HepG2 (cell line): ENCODE measurements around the gene TSHZ2. TPM values are rescaled to one million over a fixed set of nuclear protein-coding genes. Genes with fewer than 3 reads are reported as not detected.

Experiments
- AHR ChIP-seq: IDR thresholded peaks from 2 replicates; pipeline ENCODE4 v1.6.1; 2018; ENCODE audit warnings: missing genetic modification reagents, missing compliant biosample characterization
- CBX5 ChIP-seq: sonication (generic); formaldehyde crosslinking; IDR thresholded peaks from 2 replicates; pipeline ENCODE4 v1.4.0; 2020; ENCODE audit warnings: missing genetic modification reagents, borderline replicate concordance
- GABPA ChIP-seq, 2 experiments: IDR thresholded peaks; 2 replicates each; pipeline ENCODE4 v1.6.1; 2011 to 2016; ENCODE audit warnings: low read depth in 2 of 2, low read length in 1 of 2, missing biosample characterization in 1 of 2, missing genetic modification characterization in 1 of 2
- KLF13 ChIP-seq: sonication (generic); formaldehyde crosslinking; IDR thresholded peaks from 2 replicates; pipeline ENCODE4 v1.4.0; 2020; ENCODE audit warnings: mild to moderate bottlenecking, missing genetic modification reagents
- MAF1 ChIP-seq: sonication (generic); formaldehyde crosslinking; IDR thresholded peaks from 2 replicates; pipeline ENCODE4 v1.5.0; 2020; ENCODE audit warnings: missing genetic modification reagents, borderline replicate concordance
- MAFG ChIP-seq: sonication (generic); formaldehyde crosslinking; IDR thresholded peaks from 2 replicates; pipeline ENCODE4 v1.5.1; 2020; ENCODE audit warnings: mild to moderate bottlenecking, missing genetic modification reagents
- NFE2 ChIP-seq: sonication (generic); formaldehyde crosslinking; IDR thresholded peaks from 2 replicates; pipeline ENCODE4 v1.4.0; 2020; ENCODE audit warnings: missing genetic modification reagents
- NFKB2 ChIP-seq: sonication (generic); formaldehyde crosslinking; IDR thresholded peaks from 2 replicates; pipeline ENCODE4 v1.4.0; 2020; ENCODE audit warnings: missing genetic modification reagents, borderline replicate concordance
- ZNF20 ChIP-seq: sonication (generic); formaldehyde crosslinking; IDR thresholded peaks from 2 replicates; pipeline ENCODE4 v1.4.0; 2020; ENCODE audit warnings: mild to moderate bottlenecking, moderate library complexity, missing genetic modification reagents
- ZNF205 ChIP-seq: IDR thresholded peaks from 2 replicates; pipeline ENCODE4 v1.6.1; 2018; ENCODE audit warnings: missing biosample characterization, missing genetic modification reagents
- ZNF607 ChIP-seq: sonication (generic); formaldehyde crosslinking; IDR thresholded peaks from 2 replicates; pipeline ENCODE4 v1.5.1; 2020; ENCODE audit warnings: missing genetic modification reagents, mild to moderate bottlenecking, borderline replicate concordance
- ZNF678 ChIP-seq: sonication (generic); formaldehyde crosslinking; IDR thresholded peaks from 2 replicates; pipeline ENCODE4 v1.4.0; 2020; ENCODE audit warnings: mild to moderate bottlenecking, missing genetic modification reagents
- ZNF850 ChIP-seq: sonication (generic); formaldehyde crosslinking; conservative IDR thresholded peaks from 2 replicates; pipeline ENCODE4 v1.9.0; 2021; ENCODE audit warnings: mild to moderate bottlenecking, missing genetic modification reagents
- polyA plus RNA-seq, 8 experiments: library from polyadenylated mRNA; depleted of rRNA in 3 of 8; stranded (reverse) in 7 of 8; unstranded in 1 of 8; fragments of >200 nt; fragmentation: Illumina TruSeq in 4 of 8; extraction: Trizol in 4 of 8; gene quantifications; 2 replicates each; pipeline versions ENCODE4 v1.2.1 to v1.2.3, GENCODE V29; 2011 to 2016; ENCODE audit warnings: low read depth in 4 of 8, missing spikeins in 1 of 8, mixed read lengths in 1 of 8; ENCODE audit not compliant: insufficient read depth in 1 of 8
- total RNA-seq, 5 experiments: library from RNA; depleted of rRNA; stranded (reverse); fragments of >200 nt; fragmentation: Illumina TruSeq; extraction: Trizol; gene quantifications; 2 replicates each; pipeline ENCODE4 v1.2.3, GENCODE V29; 2016; ENCODE audit warnings: low read depth in 1 of 5
- TF ChIP-seq, protein P1 (sequence below): sonication (generic); formaldehyde crosslinking; IDR thresholded peaks from 2 replicates; pipeline ENCODE4 v1.5.1; 2020; ENCODE audit warnings: mild to moderate bottlenecking, missing genetic modification reagents, borderline replicate concordance
- TF ChIP-seq, protein P2 (sequence below): sonication (generic); formaldehyde crosslinking; IDR thresholded peaks from 2 replicates; pipeline ENCODE4 v1.5.0; 2020; ENCODE audit warnings: missing genetic modification reagents
- TF ChIP-seq, protein P3 (sequence below): sonication (generic); formaldehyde crosslinking; IDR thresholded peaks from 2 replicates; pipeline ENCODE4 v1.4.0; 2020; ENCODE audit warnings: missing genetic modification reagents, borderline replicate concordance
- TF ChIP-seq, protein P4 (sequence below): sonication (generic); formaldehyde crosslinking; IDR thresholded peaks from 2 replicates; pipeline ENCODE4 v1.5.0; 2020; ENCODE audit warnings: mild to moderate bottlenecking, missing genetic modification reagents

The TSHZ2 gene
- total and polyA plus RNA-seq, 2 of the 13 experiments (the other 11 are each of a cell fraction or from before 2014, with no cell fraction given) = 0.01 TPM; not detected in 1

DNA sequence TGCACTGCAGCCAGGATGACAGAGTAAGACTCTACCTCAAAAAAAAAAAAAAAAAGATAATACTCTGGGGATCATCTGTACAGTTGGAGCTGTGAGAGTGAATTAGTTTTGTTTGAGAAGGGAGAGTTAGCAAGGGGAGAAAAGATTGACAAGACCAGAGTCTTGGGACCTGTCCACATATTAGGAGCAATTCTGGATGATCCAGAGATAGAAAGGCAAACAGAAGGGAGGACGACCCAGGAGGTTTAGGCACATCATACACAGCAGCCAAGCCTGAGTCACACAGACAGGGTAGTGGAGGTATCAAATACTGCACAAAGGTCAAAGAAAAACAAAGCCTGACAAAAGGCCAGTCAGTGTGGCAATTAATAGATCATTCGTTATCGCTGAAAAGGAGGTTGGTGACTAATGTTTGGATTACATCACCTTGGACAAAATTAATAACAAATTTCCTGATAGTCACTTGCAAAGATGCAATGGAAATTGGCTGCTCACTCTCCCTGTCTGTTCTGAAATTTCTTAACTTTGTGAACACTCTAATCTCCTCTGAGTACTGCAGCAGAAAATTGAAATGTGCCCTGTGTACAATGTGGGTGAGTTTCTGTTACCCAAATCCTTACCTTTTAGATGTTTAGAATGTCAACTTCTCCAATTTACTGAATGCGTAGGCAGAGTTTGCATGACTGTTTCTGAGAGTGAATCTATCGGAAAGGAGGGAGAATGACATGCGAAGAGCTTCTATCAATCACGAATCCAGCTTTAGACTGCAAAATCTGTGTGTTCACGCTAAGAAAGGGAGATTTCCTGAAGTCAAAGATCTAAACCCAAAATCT, 105.4 kb downstream of the TSHZ2 start (continued):
- TF ChIP-seq, protein P1, sequence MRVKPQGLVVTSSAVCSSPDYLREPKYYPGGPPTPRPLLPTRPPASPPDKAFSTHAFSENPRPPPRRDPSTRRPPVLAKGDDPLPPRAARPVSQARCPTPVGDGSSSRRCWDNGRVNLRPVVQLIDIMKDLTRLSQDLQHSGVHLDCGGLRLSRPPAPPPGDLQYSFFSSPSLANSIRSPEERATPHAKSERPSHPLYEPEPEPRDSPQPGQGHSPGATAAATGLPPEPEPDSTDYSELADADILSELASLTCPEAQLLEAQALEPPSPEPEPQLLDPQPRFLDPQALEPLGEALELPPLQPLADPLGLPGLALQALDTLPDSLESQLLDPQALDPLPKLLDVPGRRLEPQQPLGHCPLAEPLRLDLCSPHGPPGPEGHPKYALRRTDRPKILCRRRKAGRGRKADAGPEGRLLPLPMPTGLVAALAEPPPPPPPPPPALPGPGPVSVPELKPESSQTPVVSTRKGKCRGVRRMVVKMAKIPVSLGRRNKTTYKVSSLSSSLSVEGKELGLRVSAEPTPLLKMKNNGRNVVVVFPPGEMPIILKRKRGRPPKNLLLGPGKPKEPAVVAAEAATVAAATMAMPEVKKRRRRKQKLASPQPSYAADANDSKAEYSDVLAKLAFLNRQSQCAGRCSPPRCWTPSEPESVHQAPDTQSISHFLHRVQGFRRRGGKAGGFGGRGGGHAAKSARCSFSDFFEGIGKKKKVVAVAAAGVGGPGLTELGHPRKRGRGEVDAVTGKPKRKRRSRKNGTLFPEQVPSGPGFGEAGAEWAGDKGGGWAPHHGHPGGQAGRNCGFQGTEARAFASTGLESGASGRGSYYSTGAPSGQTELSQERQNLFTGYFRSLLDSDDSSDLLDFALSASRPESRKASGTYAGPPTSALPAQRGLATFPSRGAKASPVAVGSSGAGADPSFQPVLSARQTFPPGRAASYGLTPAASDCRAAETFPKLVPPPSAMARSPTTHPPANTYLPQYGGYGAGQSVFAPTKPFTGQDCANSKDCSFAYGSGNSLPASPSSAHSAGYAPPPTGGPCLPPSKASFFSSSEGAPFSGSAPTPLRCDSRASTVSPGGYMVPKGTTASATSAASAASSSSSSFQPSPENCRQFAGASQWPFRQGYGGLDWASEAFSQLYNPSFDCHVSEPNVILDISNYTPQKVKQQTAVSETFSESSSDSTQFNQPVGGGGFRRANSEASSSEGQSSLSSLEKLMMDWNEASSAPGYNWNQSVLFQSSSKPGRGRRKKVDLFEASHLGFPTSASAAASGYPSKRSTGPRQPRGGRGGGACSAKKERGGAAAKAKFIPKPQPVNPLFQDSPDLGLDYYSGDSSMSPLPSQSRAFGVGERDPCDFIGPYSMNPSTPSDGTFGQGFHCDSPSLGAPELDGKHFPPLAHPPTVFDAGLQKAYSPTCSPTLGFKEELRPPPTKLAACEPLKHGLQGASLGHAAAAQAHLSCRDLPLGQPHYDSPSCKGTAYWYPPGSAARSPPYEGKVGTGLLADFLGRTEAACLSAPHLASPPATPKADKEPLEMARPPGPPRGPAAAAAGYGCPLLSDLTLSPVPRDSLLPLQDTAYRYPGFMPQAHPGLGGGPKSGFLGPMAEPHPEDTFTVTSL (CRISPR knock-in tag) = peak; percentile 90
- no peak for TF ChIP-seq ZNF678 (CRISPR knock-in tag)
- no peak for TF ChIP-seq ZNF607
- no peak for TF ChIP-seq NFE2
- TF ChIP-seq AHR (CRISPR knock-in tag) = no peak; the same call in 1 of the 2 replicates
- TF ChIP-seq MAF1 (CRISPR knock-in tag) = no peak
- no peak for TF ChIP-seq ZNF20
- TF ChIP-seq NFKB2 (CRISPR knock-in tag) = no peak
- TF ChIP-seq ZNF850 = no peak
- TF ChIP-seq GABPA (IDR thresholded peaks at IDR 0.05; ENCODE audit: low read depth, low read length) = no peak
- no peak for TF ChIP-seq GABPA (CRISPR knock-in tag; IDR thresholded peaks at IDR 0.05; ENCODE audit: low read depth)
- TF ChIP-seq, protein P2, sequence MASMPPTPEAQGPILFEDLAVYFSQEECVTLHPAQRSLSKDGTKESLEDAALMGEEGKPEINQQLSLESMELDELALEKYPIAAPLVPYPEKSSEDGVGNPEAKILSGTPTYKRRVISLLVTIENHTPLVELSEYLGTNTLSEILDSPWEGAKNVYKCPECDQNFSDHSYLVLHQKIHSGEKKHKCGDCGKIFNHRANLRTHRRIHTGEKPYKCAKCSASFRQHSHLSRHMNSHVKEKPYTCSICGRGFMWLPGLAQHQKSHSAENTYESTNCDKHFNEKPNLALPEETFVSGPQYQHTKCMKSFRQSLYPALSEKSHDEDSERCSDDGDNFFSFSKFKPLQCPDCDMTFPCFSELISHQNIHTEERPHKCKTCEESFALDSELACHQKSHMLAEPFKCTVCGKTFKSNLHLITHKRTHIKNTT = no peak
- TF ChIP-seq, protein P3, sequence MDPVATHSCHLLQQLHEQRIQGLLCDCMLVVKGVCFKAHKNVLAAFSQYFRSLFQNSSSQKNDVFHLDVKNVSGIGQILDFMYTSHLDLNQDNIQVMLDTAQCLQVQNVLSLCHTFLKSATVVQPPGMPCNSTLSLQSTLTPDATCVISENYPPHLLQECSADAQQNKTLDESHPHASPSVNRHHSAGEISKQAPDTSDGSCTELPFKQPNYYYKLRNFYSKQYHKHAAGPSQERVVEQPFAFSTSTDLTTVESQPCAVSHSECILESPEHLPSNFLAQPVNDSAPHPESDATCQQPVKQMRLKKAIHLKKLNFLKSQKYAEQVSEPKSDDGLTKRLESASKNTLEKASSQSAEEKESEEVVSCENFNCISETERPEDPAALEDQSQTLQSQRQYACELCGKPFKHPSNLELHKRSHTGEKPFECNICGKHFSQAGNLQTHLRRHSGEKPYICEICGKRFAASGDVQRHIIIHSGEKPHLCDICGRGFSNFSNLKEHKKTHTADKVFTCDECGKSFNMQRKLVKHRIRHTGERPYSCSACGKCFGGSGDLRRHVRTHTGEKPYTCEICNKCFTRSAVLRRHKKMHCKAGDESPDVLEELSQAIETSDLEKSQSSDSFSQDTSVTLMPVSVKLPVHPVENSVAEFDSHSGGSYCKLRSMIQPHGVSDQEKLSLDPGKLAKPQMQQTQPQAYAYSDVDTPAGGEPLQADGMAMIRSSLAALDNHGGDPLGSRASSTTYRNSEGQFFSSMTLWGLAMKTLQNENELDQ = no peak
- TF ChIP-seq KLF13 = no peak
- TF ChIP-seq MAFG (CRISPR knock-in tag) = no peak
- TF ChIP-seq, protein P4, sequence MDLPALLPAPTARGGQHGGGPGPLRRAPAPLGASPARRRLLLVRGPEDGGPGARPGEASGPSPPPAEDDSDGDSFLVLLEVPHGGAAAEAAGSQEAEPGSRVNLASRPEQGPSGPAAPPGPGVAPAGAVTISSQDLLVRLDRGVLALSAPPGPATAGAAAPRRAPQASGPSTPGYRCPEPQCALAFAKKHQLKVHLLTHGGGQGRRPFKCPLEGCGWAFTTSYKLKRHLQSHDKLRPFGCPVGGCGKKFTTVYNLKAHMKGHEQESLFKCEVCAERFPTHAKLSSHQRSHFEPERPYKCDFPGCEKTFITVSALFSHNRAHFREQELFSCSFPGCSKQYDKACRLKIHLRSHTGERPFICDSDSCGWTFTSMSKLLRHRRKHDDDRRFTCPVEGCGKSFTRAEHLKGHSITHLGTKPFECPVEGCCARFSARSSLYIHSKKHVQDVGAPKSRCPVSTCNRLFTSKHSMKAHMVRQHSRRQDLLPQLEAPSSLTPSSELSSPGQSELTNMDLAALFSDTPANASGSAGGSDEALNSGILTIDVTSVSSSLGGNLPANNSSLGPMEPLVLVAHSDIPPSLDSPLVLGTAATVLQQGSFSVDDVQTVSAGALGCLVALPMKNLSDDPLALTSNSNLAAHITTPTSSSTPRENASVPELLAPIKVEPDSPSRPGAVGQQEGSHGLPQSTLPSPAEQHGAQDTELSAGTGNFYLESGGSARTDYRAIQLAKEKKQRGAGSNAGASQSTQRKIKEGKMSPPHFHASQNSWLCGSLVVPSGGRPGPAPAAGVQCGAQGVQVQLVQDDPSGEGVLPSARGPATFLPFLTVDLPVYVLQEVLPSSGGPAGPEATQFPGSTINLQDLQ (CRISPR knock-in tag) = no peak
- TF ChIP-seq ZNF205 (CRISPR knock-in tag) = peak; percentile 45; the same call in 1 of the 2 replicates
- peak; percentile 71; the same call in 1 of the 2 replicates for TF ChIP-seq CBX5 (CRISPR knock-in tag)
